Activated CD4-positive, alpha-beta T cell treated with anti-CD3 and anti-CD28 coated beads, Interleukin-2, amount 50 U/mL, for 48 hours (primary cell): ENCODE results near the gene MSRB2.

Source experiments
- DNase-seq, 2 experiments: peaks; one replicate each; pipeline ENCODE4 v3.0.0-alpha.2; 2020

Gene MSRB2

GRCh38 chr10:23114228-23114850 is 19.0 kb downstream of the MSRB2 start:
- DNase-seq: no peak

GRCh38 chr10:23116486-23117205 is 21.3 kb downstream of the MSRB2 start:
- DNase-seq: no peak

GRCh38 chr10:23120001-23120934 is 24.9 kb downstream of the MSRB2 start:
- DNase-seq: no peak

GRCh38 chr10:23121135-23121534 is 25.8 kb downstream of the MSRB2 start:
- DNase-seq: no peak

- DNase-seq: no peak
These were observed 41.1 kb downstream of the MSRB2 start for GRCh38 chr10:23136462-23136861.

GRCh38 chr10:23139677-23140076 is 44.3 kb downstream of the MSRB2 start:
- DNase-seq: no peak

- no peak for DNase-seq
These were observed 46.6 kb downstream of the MSRB2 start for GRCh38 chr10:23141995-23142394.

GRCh38 chr10:23146258-23146657 is 50.9 kb downstream of the MSRB2 start:
- no peak for DNase-seq

GRCh38 chr10:23147035-23147434 is 51.7 kb downstream of the MSRB2 start:
- no peak for DNase-seq

- no peak for DNase-seq
These were observed 52.8 kb downstream of the MSRB2 start for GRCh38 chr10:23148214-23148613.

GRCh38 chr10:23150091-23150490 is 54.7 kb downstream of the MSRB2 start:
- no peak for DNase-seq

GRCh38 chr10:23150610-23151009 is 55.2 kb downstream of the MSRB2 start:
- DNase-seq: no peak

- no peak for DNase-seq
These were observed 55.7 kb downstream of the MSRB2 start for GRCh38 chr10:23151071-23151470.

- DNase-seq: no peak
These were observed 59.8 kb downstream of the MSRB2 start for GRCh38 chr10:23155169-23155568.

GRCh38 chr10:23156447-23157150 is 61.2 kb downstream of the MSRB2 start:
- DNase-seq: no peak

- DNase-seq: no peak
These were observed 61.9 kb downstream of the MSRB2 start for GRCh38 chr10:23157239-23157681.

GRCh38 chr10:23157691-23158369 is 62.5 kb downstream of the MSRB2 start:
- DNase-seq: no peak

GRCh38 chr10:23158370-23158769 is 63.0 kb downstream of the MSRB2 start:
- DNase-seq: peak; percentile 17 to 48

GRCh38 chr10:23171232-23171876 is 76.0 kb downstream of the MSRB2 start:
- DNase-seq: no peak
